ENCODE measurements around the gene MCM10.

Gene MCM10

GRCh38 chr10:13218878-13219277, 57.5 kb downstream of the MCM10 start:
- TF ChIP-seq SPI1 (IDR thresholded peaks at IDR 0.05; ENCODE audit: borderline replicate concordance, low read depth) (no peak), POLR2AphosphoS5 (IDR thresholded peaks at IDR 0.05; ENCODE audit: low read depth) (no peak), REST (IDR thresholded peaks at IDR 0.05; ENCODE audit: insufficient replicate concordance, low read depth) (no peak)
- Histone ChIP-seq H3K4me3 (replicated peaks; ENCODE audit: insufficient read depth, low read length) (no peak overlapping the region), H3K27ac (replicated peaks) (no peak overlapping the region), H3K27me3 (ENCODE audit: insufficient read depth, poor library complexity, severe bottlenecking) (no peaks in the 10 kb centered on the region)
- no peak for DNase-seq (ENCODE audit: low read depth in 1 of 2, low spot score in 1 of 2)

GRCh38 chr10:13219685-13220670, 58.6 kb downstream of the MCM10 start:
- H3K27ac ChIP-seq (replicated peaks): no peak overlapping the region
- peak in 1 of 2 experiments; percentile 26 for DNase-seq (ENCODE audit: low read depth in 1 of 2, low spot score in 1 of 2)
- H3K27me3 ChIP-seq (ENCODE audit: insufficient read depth, poor library complexity, severe bottlenecking): no peaks in the 10 kb centered on the region
- TF ChIP-seq CTCF (IDR thresholded peaks at IDR 0.05; ENCODE audit: insufficient read depth, low read length) (no peak), POLR2AphosphoS5 (IDR thresholded peaks at IDR 0.05; ENCODE audit: low read depth) (no peak), GABPA (IDR thresholded peaks at IDR 0.05; ENCODE audit: low read depth) (no peak), REST (IDR thresholded peaks at IDR 0.05; ENCODE audit: insufficient replicate concordance, low read depth) (no peak), SPI1 (IDR thresholded peaks at IDR 0.05; ENCODE audit: borderline replicate concordance, low read depth) (no peak)
- H3K4me3 ChIP-seq (replicated peaks; ENCODE audit: insufficient read depth, low read length): no peak overlapping the region

- Histone ChIP-seq H3K4me3 (replicated peaks; ENCODE audit: insufficient read depth, low read length) (no peak overlapping the region), H3K27me3 (ENCODE audit: insufficient read depth, poor library complexity, severe bottlenecking) (no peaks in the 10 kb centered on the region), H3K27ac (replicated peaks) (no peak overlapping the region)
- no peak for DNase-seq (ENCODE audit: low read depth in 1 of 2, low spot score in 1 of 2)
- TF ChIP-seq SPI1 (IDR thresholded peaks at IDR 0.05; ENCODE audit: borderline replicate concordance, low read depth) (no peak), REST (IDR thresholded peaks at IDR 0.05; ENCODE audit: insufficient replicate concordance, low read depth) (no peak), GABPA (IDR thresholded peaks at IDR 0.05; ENCODE audit: low read depth) (no peak), CTCF (IDR thresholded peaks at IDR 0.05; ENCODE audit: insufficient read depth, low read length) (no peak), POLR2AphosphoS5 (IDR thresholded peaks at IDR 0.05; ENCODE audit: low read depth) (no peak)
Observed at GRCh38 chr10:13221572-13221971, 60.2 kb downstream of the MCM10 start.

Data from HL-60 (cell line).